GM12892 (cell line): ENCODE measurements around the gene CNOT8.

Source experiments
- POLR2A ChIP-seq: IDR thresholded peaks from 2 replicates; pipeline ENCODE4 v1.6.1; 2011; ENCODE audit warnings: low read depth, low read length, control low read depth
- POLR2AphosphoS5 ChIP-seq: IDR thresholded peaks from 2 replicates; pipeline ENCODE4 v1.6.1; 2011; ENCODE audit warnings: low read depth, low read length, control low read depth

DNA sequence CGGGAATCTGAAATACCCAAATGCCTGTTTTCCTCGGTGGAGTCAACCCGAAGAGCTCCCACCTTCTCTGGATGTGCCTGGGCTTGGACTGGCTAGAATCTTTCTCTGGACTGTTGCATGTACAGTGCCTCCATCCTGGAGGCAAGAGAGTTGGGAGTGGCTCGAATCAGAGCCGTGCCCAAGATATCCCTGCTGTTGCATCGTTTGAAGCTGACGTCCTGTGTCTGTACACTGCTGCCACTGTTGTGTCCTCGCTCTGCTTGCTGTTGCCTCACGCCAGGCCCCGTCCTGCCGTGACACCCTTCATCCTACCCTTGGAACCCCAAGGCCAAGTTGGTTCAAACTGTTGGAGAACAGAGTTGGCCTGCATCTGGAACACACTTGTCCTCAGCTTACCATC, 43.4 kb upstream of the CNOT8 start:
- TF ChIP-seq POLR2AphosphoS5 (no peak), POLR2A (no peak)
